ENCODE results near the gene TAOK3.
"Not testable (repeated sequence)": the region's sequence is repeated elsewhere in the genome, so short reads cannot be mapped to it uniquely, and the experiment has no call there.

TAOK3 gene

GRCh38 chr12:118140825-118141224, 231.9 kb downstream of the TAOK3 start:
- no peak overlapping the region for H3K9ac ChIP-seq (ENCODE audit: low read depth, low read length)
- H3K36me3 ChIP-seq (ENCODE audit: control insufficient read depth, insufficient read depth, low read length), result peaks cover 47% of the 10 kb centered on the region
- no peaks in the 10 kb centered on the region for H3K9me3 ChIP-seq (ENCODE audit: control insufficient read depth, insufficient read depth, low read length)
- H3K4me1 ChIP-seq (ENCODE audit: control insufficient read depth, insufficient read depth, low read length), result no peaks in the 10 kb centered on the region
- H3K4me3 ChIP-seq (ENCODE audit: low read depth, low read length), result no peak overlapping the region
- H3K27me3 ChIP-seq (ENCODE audit: control insufficient read depth, insufficient read depth, low read length), result no peaks in the 10 kb centered on the region

DNA sequence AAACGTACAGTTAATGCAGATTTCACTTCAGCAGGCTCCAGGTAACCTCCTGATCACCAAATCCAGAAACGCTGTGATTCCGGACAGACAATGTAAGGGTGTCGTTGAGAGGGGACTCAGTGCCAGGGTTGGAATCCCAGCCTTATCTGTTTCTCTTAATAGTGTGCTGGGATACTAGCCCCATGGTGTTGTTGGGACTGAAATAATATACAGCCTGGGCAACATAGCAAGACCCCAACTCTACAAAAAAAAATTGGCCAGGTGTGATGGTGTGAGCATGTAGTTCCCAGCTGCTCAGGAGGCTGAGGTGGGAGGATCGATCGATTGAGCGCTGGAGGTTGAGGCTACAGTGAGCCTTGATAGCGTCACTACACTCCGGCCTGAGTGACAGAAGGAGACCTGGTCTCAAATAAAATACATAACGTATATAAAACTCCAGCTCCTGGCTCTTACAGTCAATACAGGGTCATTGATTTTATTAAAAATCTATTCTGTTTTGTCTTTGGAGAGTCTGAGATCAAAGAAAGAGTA, 235.5 kb downstream of the TAOK3 start:
- H3K9ac ChIP-seq (ENCODE audit: low read depth, low read length), result peak overlapping the region; percentile 88
- H3K9me3 ChIP-seq (ENCODE audit: control insufficient read depth, insufficient read depth, low read length), result no peaks in the 10 kb centered on the region
- H3K36me3 ChIP-seq (ENCODE audit: control insufficient read depth, insufficient read depth, low read length), result peaks cover 28% of the 10 kb centered on the region
- no peaks in the 10 kb centered on the region for H3K27me3 ChIP-seq (ENCODE audit: control insufficient read depth, insufficient read depth, low read length)
- H3K4me1 ChIP-seq (ENCODE audit: control insufficient read depth, insufficient read depth, low read length), result no peaks in the 10 kb centered on the region
- peak overlapping the region; percentile 86 for H3K4me3 ChIP-seq (ENCODE audit: low read depth, low read length)

- H3K4me3 ChIP-seq (ENCODE audit: low read depth, low read length), result peak overlapping the region; percentile 86
- H3K4me1 ChIP-seq (ENCODE audit: control insufficient read depth, insufficient read depth, low read length), result no peaks in the 10 kb centered on the region
- peaks cover 28% of the 10 kb centered on the region for H3K36me3 ChIP-seq (ENCODE audit: control insufficient read depth, insufficient read depth, low read length)
- H3K9me3 ChIP-seq (ENCODE audit: control insufficient read depth, insufficient read depth, low read length), result no peaks in the 10 kb centered on the region
- peak overlapping the region; percentile 88 for H3K9ac ChIP-seq (ENCODE audit: low read depth, low read length)
- H3K27me3 ChIP-seq (ENCODE audit: control insufficient read depth, insufficient read depth, low read length), result no peaks in the 10 kb centered on the region
These were observed 236.1 kb downstream of the TAOK3 start for GRCh38 chr12:118136559-118137003.

GRCh38 chr12:118135788-118136558, 236.7 kb downstream of the TAOK3 start, which contains the start of gene PEBP1:
TSS of gene PEBP1 (plus strand) at chr12:118136124. CDS start at chr12:118136210, 86 bp downstream.
- no peaks in the 10 kb centered on the region for H3K4me1 ChIP-seq (ENCODE audit: control insufficient read depth, insufficient read depth, low read length)
- H3K4me3 ChIP-seq (ENCODE audit: low read depth, low read length), result peak within 1 kb of the TSS; percentile 86
- no peaks in the 10 kb centered on the region for H3K9me3 ChIP-seq (ENCODE audit: control insufficient read depth, insufficient read depth, low read length)
- H3K9ac ChIP-seq (ENCODE audit: low read depth, low read length), result peak within 1 kb of the TSS; percentile 88
- H3K27me3 ChIP-seq (ENCODE audit: control insufficient read depth, insufficient read depth, low read length), result no peaks in the 10 kb centered on the region
- H3K36me3 ChIP-seq (ENCODE audit: control insufficient read depth, insufficient read depth, low read length), result peaks cover 24% of the 10 kb centered on the region

DNA sequence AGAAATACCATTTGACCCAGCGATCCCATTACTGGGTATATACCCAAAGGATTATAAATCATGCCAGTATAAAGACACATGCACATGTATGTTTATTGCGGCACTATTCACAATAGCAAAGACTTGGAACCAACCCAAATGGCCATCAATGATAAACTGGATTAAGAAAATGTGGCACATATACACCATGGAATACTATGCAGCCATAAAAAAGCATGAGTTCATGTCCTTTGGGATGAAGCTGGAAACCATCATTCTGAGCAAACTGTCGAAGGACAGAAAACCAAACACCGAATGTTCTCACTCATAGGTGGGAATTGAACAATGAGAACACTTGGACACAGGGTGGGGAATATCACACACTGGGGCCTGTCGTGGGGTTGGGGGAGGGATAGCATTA, 243.3 kb downstream of the TAOK3 start:
- H3K27me3 ChIP-seq (ENCODE audit: control insufficient read depth, insufficient read depth, low read length); H3K36me3 ChIP-seq (ENCODE audit: control insufficient read depth, insufficient read depth, low read length); H3K4me1 ChIP-seq (ENCODE audit: control insufficient read depth, insufficient read depth, low read length); H3K4me3 ChIP-seq (ENCODE audit: low read depth, low read length); H3K9ac ChIP-seq (ENCODE audit: low read depth, low read length); H3K9me3 ChIP-seq (ENCODE audit: control insufficient read depth, insufficient read depth, low read length): not testable (repeated sequence)

DNA sequence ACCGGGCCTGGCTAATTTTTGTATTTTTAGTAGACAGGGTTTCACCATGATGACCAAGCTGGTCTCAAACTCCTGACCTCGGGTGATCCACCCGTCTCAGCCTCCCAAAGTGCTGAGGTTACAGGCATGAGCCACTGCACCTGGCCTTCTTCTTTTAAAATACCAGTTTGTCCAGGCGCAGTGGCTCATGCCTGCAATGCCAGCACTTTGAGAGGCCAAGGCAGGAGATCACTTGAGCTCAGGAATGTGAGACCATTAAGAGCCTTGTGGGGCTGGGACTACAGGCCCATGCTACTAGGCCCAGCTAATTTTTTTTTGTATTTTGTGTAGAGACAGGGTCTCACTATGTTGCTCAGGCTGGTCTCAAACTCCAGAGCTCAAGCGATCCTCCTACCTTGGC, 244.8 kb downstream of the TAOK3 start:
- Histone ChIP-seq H3K9ac (ENCODE audit: low read depth, low read length) (no peak overlapping the region), H3K9me3 (ENCODE audit: control insufficient read depth, insufficient read depth, low read length) (no peaks in the 10 kb centered on the region), H3K27me3 (ENCODE audit: control insufficient read depth, insufficient read depth, low read length) (no peaks in the 10 kb centered on the region), H3K36me3 (ENCODE audit: control insufficient read depth, insufficient read depth, low read length) (no peaks in the 10 kb centered on the region), H3K4me1 (ENCODE audit: control insufficient read depth, insufficient read depth, low read length) (no peaks in the 10 kb centered on the region), H3K4me3 (ENCODE audit: low read depth, low read length) (no peak overlapping the region)

DNA sequence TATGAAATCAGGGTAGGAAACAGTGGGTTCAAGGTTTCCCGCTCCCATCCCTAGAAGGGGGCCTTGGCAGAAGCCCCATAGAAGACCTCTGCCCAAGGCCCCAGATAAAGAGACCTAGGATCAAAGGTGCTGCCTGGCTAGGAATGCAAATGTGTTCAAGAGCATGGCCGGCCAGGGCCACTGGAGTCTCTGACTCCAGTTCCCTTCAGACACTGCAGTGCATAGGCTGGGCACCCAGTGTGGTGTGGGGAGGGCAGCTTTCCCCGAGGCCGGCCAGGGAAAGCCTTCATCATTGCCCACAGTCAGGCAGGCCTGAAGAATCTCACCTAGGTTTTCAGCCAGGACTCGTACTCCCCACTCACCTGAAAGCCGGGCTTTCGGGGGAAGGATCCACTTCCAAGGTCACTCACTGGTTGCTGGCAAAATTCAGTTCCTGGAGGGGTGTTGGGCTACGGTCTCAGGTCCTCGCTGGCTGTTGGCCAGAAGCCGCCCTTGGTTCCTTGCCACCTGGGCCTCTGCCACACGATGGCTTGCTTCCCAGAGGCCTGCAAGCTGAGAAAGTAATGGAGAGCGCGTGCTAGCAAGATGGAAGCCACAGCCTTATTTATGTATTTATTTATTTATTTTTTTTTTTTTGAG, 246.5 kb downstream of the TAOK3 start:
- no peak overlapping the region for H3K9ac ChIP-seq (ENCODE audit: low read depth, low read length)
- no peaks in the 10 kb centered on the region for H3K27me3 ChIP-seq (ENCODE audit: control insufficient read depth, insufficient read depth, low read length)
- peaks cover 2% of the 10 kb centered on the region for H3K4me1 ChIP-seq (ENCODE audit: control insufficient read depth, insufficient read depth, low read length)
- H3K36me3 ChIP-seq (ENCODE audit: control insufficient read depth, insufficient read depth, low read length), result no peaks in the 10 kb centered on the region
- H3K4me3 ChIP-seq (ENCODE audit: low read depth, low read length), result no peak overlapping the region
- no peaks in the 10 kb centered on the region for H3K9me3 ChIP-seq (ENCODE audit: control insufficient read depth, insufficient read depth, low read length)

- Histone ChIP-seq H3K4me3 (ENCODE audit: low read depth, low read length) (no peak overlapping the region), H3K27me3 (ENCODE audit: control insufficient read depth, insufficient read depth, low read length) (no peaks in the 10 kb centered on the region), H3K9me3 (ENCODE audit: control insufficient read depth, insufficient read depth, low read length) (no peaks in the 10 kb centered on the region)
These were observed 247.0 kb downstream of the TAOK3 start for GRCh38 chr12:118125743-118126118.

GRCh38 chr12:118124333-118124874, 248.3 kb downstream of the TAOK3 start:
- peaks cover 8% of the 10 kb centered on the region for H3K4me1 ChIP-seq (ENCODE audit: control insufficient read depth, insufficient read depth, low read length)
- no peaks in the 10 kb centered on the region for H3K27me3 ChIP-seq (ENCODE audit: control insufficient read depth, insufficient read depth, low read length)
- no peak overlapping the region for H3K9ac ChIP-seq (ENCODE audit: low read depth, low read length)
- H3K9me3 ChIP-seq (ENCODE audit: control insufficient read depth, insufficient read depth, low read length), result no peaks in the 10 kb centered on the region
- H3K4me3 ChIP-seq (ENCODE audit: low read depth, low read length), result no peak overlapping the region
- H3K36me3 ChIP-seq (ENCODE audit: control insufficient read depth, insufficient read depth, low read length), result no peaks in the 10 kb centered on the region

More at GRCh38 chr12:118125743-118126118, 247.0 kb downstream of the TAOK3 start:
- no peaks in the 10 kb centered on the region for H3K36me3 ChIP-seq (ENCODE audit: control insufficient read depth, insufficient read depth, low read length)
- H3K9ac ChIP-seq (ENCODE audit: low read depth, low read length), result no peak overlapping the region
- peaks cover 5% of the 10 kb centered on the region for H3K4me1 ChIP-seq (ENCODE audit: control insufficient read depth, insufficient read depth, low read length)

DNA sequence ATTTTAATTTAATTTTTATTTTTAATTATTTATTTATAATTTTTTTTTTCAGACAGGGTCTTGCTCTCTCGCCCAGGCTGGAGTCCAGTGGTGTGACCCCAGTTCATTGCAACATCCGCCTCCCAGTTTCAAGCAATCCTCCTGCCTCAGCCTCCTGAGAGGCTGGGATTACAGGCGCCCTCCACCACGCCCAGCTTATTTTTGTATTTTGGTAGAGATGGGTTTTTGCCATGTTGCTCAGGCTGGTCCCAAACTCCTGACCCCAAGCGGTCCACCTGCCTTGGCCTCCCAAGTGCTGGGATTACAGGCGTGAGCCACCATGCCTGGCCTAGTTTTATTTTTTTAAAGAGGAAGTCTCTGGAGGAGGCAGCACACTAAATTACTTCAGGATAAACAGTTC, 250.4 kb downstream of the TAOK3 start:
- Histone ChIP-seq H3K9ac (ENCODE audit: low read depth, low read length) (no peak overlapping the region), H3K9me3 (ENCODE audit: control insufficient read depth, insufficient read depth, low read length) (no peaks in the 10 kb centered on the region), H3K27me3 (ENCODE audit: control insufficient read depth, insufficient read depth, low read length) (no peaks in the 10 kb centered on the region), H3K4me1 (ENCODE audit: control insufficient read depth, insufficient read depth, low read length) (peaks cover 11% of the 10 kb centered on the region), H3K4me3 (ENCODE audit: low read depth, low read length) (no peak overlapping the region), H3K36me3 (ENCODE audit: control insufficient read depth, insufficient read depth, low read length) (no peaks in the 10 kb centered on the region)

DNA sequence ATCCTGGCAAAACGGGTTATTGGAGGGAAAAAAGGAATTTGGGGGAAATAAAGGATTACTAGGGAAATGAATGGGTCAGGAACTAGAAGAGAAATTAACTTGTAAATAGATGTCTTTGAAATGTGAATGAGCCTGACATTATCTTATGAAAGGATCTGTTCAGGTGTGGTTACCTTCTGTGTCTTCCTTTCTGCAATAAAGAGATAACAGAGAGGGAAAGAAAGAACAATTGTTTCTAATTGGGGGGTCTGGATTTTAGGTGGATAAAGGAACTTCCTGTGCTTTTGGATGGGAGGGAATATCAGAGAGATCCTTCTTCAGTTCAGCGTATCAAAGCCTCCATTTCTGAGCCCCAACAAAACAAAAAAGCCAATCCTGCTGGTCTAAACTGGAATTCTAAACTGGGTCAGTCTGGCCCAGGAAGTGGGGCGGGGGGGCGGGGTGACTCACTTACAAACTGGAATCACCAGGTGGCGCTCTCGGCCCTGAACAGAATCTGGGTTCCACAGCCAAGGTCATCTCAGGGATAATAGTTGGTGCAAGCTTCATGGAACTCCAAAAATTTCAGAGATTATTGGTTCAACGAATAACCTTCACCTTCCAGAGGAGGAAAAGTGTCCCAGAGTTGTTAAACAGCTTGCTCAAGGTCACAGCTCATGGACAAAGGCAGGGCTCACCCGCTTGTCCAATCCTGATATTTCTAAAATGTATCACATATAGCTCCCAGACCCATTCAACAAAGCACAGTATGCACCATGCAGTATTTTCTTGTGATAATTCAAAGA, 251.9 kb downstream of the TAOK3 start:
- H3K36me3 ChIP-seq (ENCODE audit: control insufficient read depth, insufficient read depth, low read length), result no peaks in the 10 kb centered on the region

More for the DNA sequence above, 251.9 kb downstream of the TAOK3 start:
- H3K9ac ChIP-seq (ENCODE audit: low read depth, low read length), result peak overlapping the region; percentile 18
- no peaks in the 10 kb centered on the region for H3K9me3 ChIP-seq (ENCODE audit: control insufficient read depth, insufficient read depth, low read length)
- no peak overlapping the region for H3K4me3 ChIP-seq (ENCODE audit: low read depth, low read length)
- no peaks in the 10 kb centered on the region for H3K27me3 ChIP-seq (ENCODE audit: control insufficient read depth, insufficient read depth, low read length)
- H3K4me1 ChIP-seq (ENCODE audit: control insufficient read depth, insufficient read depth, low read length), result peaks cover 13% of the 10 kb centered on the region
